D341Med (cell line): ENCODE data around the gene CD99L2.

ENCODE experiments used
- DNase-seq: peaks from one replicate; pipeline ENCODE4 v3.0.0; 2012; ENCODE audit warnings: low spot score

Gene CD99L2, protein sequence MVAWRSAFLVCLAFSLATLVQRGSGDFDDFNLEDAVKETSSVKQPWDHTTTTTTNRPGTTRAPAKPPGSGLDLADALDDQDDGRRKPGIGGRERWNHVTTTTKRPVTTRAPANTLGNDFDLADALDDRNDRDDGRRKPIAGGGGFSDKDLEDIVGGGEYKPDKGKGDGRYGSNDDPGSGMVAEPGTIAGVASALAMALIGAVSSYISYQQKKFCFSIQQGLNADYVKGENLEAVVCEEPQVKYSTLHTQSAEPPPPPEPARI

DNA sequence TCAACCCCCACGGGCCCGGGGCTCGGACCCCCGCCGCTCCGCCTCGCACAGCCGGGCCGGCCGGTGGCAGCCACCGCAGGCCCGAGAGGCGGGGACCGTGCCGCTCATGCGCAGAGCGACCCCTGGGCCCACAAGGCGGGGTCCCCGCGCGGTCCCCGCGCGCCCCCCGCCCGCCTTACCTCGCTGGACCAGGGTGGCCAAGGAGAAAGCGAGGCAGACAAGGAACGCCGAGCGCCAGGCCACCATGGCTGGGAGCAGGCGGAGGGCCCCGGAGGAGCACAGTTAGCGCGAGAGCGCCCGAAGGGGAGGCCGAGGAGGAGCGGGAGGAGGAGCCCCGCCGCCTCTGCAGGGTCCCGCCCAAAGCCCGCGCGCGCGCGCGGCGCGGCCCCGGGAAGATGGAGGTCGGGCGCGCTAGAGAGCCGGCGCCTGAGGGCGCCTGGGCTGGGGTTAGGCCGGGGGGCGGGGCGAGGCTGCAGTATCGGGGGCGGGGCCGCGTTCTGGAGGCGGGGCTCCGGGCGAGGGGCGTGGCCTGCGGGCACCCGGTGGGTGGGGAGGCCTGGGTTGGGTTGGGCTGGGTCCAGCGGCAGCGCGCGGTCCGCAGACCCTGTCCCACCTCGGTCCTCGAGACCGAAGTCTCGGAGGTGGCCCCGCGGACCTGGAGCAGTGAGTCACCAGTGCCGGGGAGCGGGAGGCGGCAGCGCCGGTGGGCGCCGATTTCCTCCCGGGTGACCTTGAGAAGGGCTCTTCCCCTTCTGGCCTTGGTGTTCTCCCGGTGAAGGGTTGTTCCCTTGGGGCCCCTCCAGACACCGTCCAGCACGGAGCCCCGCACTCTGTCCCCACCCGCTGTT is at the start of gene CD99L2:
CD99L2 (minus strand) TSS at position 326 of the 848 bp plus-strand sequence; CDS start at position 246, 80 bp downstream.
- DNase-seq, result peak; percentile 94

DNA sequence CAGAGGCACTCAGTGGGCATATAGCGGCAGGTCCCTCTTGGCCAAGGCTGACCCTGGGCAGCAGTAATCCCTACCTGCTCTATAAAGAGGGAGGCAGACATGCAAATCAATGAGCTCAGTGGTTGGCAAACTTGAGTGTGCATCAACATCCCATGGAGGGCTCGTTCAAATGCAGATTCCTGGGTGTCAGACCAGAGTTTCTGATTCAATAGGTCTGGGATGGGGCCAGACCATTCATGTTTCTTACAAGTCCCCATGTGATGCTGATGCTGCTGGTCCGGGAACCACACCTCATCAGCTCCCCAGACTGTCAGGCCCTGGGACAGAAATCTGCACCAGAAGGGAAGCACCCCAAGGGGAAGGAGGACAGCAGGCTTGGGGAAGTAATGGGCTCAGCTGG is 45.8 kb upstream of the CD99L2 start:
- DNase-seq, result no peak

DNA sequence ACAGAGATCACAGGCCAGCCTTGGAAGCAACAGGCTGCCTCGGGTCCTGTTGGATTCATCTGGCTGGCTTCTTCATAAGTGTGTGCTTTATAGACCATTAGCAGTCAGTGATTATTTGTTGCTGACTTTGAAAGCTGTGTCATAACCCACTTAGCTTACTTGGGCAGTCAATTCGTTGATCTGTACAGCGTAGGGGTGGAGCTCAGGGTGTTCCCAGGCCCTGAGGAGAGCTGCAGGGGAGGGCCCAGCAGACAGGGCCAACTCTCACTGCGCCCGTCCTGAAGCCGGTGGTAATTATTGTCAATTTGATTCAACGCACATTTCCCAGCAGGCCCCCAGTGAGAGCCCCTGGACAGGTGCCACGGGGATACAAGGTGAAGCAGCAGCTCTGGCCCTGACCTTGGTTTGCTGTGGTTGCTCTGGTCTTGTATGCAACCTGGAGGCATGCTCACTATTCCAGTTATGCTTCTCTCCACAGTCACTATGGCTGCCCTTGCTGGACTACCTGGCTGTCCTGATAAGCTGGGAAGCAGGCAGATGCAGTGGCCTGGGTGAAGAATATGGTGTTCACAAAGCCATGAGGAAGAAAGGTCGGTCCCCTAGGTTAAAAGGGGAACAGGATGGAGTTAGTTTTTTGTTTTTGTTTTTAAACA is 44.6 kb upstream of the CD99L2 start:
- no peak for DNase-seq

DNA sequence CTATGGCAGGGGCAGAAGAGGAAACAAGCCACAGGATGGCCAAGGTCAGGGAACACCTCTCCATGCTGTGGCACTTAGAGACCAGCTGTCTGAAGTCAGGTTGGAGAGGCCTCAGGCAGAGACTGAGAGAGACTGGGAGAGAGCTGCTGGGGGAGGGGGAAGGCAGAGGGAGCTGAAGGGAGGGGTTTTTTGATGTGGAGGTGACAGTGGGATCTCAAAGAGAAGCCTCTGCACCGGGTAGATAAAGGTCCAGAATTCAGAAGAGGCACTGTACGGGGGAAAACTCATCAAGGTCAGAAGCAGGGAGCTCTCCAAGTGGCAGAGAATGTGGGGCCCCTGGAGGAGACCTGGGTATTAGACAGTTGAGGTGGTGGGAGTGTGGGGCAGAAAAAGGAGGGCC is 43.1 kb upstream of the CD99L2 start:
- DNase-seq, result no peak

DNA sequence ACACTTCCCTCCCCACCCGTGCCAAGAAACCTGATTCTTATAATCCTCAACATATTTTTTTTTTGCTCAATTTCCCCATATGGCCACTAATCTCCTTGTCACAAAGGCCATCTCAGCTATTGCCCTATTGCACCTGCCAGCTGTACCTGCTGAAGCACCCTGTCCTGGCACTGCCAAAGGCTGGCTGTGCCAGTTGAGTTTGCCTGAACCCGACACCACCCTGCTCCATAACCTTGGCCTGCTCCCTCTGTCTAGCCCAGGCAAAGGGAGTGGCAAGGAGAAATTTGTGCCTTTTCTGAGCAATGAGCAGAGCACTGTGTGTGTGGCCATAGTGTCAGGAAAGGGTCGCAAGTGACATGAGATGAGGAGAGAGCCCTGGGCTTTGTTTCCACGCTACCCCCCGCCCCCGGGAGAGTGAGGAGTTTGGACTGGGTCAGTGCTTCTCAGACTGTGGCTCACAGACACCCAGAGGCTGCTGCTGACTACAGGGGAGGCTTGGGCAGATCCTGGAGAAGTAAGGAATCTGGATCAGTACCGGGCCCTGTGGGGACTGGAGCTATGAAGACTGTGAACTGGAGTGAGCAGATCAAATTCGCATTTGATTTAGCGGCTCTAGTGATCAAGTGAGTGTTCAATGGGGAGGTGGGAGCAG is 42.5 kb upstream of the CD99L2 start:
- no peak for DNase-seq

DNA sequence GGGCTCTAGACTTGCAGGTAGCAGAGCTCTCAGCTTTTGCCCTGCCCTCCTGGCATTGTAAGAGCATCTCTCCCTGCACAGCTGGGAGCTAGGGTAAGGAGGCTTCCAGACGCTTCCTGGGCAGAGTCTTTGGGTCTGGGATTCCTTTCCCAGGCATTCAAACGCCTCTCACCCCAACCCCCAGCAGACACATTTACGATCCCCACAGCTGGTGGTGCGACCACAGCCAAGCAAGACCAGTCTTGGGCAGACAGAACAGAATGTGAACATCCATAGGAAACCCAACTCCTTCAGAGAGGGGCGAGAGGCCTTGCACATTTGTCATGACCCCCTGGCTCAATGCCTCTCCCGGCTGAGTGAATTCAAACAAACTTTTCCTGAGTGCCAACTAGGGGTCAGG is 38.1 kb upstream of the CD99L2 start:
- DNase-seq, result no peak

DNA sequence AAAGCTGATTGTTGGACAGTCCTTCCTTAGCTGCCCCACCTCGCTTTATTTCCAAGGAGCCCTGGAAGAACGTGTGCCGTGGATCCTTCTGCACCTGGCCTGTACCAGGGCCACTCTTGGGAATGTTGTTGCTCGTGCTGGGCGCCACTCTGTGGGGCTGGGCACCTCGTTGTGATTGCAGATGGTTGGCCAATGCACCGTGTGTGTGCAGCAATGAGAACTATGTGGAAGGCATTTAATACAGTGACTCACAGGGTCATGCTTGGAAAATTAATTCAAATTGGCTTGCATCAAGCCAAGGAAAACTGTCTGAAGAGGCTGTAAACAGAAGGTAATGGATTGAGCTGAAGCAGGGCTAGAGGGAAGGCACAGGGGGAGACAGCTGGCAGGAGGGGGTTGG is 37.0 kb upstream of the CD99L2 start:
- no peak for DNase-seq

DNA sequence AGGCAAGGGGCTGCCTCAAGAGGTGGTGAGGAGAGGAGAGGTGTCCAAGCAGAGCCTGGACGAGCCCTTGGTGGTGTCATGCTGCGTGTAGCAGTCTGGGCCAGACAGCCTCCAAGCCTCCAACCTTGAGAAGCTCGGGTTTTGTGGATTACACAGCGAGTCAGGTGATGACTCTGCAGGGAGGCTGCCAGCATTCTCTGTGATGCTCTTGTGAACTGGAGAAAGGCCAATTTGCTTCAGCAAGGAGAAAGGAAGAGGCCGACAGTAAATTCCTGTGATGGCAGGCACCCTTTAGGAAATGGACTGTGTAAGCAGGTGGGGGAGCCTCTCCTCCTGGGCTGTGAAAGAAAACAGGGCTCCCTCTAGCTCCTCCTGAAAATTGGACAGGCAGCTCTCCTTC is 36.0 kb upstream of the CD99L2 start:
- no peak for DNase-seq

DNA sequence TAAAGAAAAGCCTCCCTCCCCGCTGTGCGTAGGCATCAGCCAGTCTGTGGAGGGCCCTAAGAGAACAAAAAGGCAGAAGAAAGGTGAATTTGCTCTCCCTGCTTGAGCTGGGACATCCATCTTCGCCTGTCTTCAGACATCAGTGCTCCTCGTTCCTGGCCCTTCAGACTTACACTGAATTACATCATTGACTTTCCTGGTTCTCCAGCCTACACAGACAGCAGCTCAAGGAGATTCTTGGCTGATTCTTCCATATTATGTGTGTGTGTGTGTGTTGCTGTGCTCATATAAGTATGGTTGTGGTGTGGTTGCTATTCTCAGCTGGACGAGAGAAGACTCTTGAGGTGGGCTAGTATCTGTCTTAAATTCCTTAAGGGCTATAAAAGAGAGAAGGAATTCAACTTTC is 35.5 kb upstream of the CD99L2 start:
- DNase-seq, result no peak

DNA sequence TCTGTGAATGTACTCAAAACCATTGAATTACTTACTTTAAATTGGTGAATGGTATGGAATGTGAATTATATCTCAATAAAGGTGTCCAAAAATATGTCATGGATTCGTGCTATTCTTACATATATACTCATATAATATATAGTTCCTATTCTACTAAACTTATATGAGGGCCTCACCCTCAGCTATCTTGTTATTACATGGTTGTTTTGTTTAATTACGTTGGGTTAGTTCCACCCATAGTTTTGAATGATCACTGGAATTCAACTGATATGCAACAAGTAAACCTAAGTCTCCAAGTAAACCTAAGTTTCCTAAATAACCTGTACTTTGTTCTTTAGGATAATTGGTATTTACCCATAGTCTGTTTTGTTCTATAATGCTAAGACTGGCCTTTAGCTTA is 30.6 kb upstream of the CD99L2 start:
- DNase-seq, result no peak

DNA sequence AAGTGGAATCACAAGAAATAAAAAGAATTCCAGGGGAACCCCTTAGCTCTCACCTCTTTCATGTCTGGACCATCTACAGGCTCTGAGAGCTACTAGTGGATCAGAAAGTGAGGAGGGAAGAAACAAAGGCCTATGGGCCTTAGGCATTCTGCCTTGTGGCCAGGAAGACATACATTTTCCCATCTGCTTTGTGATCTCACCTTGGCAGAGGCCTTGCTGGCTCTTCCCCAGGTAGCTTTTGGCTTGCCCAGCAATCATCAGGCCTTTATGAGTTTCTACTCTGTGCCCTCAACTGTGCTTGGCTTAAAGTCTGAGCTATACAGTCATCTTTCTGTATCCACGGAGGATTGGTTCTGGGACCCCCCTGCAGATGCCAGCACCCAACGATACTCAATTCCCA is 28.3 kb upstream of the CD99L2 start:
- no peak for DNase-seq

DNA sequence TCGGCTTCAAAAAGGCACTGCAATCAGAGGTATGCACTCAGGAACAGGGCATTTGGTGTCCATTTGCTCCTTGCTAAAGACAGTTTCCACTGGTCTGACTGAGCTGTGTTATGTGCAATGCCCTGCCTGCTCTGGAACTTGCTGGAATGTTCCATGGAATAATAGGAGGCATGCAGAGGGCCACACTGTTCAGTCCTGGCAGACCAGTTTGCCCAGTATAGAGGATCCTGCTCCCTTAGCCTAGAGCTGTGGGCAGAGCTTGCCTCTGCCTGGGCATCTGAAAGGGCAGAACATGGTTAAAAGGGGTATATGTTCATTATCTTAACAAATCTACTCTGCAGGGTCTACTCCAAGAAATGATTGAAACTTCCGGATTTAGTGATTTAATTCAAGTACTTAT is 27.8 kb upstream of the CD99L2 start:
- no peak for DNase-seq

DNA sequence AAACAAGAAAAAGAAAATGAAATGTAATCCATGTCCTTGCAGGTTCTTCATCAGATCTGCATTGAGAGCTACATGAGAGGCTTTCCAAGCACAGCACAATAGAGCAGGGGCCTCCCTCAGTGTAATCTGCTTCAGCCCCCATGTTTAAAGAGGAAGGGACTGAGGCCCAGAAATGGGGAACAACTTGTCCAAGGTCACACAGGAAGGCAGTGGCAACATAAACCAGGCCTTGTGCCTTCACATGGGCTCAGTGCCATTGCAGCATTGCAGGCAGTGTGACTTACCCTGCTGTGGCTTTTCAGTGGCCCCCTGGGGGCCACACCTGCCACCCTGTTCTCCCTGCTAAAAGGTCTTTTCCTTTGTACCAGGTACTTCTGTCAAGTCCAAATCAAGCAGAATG is 20.9 kb upstream of the CD99L2 start:
- DNase-seq, result no peak

DNA sequence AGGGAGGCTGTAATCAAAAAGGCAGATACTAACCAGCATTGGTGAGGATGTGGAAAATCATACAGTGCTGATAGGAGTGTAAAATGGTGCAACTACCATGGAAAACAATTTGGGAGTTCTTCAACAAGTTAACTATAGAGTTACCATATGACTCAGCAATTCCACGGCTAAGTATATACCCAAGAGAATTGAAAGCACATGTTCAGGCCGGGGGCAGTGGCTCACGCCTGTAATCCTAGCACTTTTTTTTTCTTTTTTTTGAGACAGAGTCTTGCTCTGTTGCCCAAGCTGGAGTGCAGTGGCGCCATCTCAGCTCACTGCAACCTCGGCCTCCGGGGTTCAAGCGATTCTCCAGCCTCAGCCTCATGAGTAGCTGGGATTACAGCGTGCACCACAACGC is 15.0 kb upstream of the CD99L2 start:
- no peak for DNase-seq

DNA sequence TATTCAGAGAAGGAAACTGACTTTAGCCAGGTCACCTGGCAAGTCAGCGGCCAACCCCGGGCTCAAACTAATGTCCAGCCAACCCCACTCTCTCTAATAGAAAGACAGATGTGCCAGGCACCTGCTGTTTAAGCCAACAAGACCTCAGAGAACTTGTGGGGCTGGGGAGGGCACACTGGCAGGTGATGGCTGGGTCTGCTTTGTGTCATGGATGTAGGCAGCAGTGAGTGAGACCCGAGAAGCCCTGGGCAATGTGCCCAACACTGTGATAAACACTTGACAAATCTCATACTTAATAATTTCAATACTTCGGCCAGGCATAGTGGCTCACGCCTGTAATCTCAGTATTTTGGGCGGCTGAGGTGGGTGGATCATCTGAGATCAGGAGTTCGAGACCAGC is 9.0 kb upstream of the CD99L2 start:
- no peak for DNase-seq

DNA sequence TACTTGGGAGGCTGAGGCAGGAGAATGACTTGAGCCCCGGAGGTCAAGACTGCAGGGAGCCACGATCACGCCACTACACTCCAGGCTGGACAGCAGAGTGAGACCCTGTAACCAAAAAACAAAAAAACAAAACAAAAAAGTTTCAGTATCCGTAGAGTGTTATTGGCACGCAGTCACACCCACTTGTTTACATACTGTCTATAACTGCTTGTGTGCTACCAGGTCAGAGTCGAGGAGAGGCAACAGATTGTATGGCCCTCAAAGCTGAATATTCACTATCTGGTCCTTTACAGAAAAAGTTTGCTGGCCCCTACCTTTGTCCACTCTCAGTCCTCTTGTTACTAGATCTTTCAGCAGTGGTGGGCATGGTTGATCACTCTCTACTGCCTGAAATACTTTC is 8.2 kb upstream of the CD99L2 start:
- DNase-seq, result no peak

DNA sequence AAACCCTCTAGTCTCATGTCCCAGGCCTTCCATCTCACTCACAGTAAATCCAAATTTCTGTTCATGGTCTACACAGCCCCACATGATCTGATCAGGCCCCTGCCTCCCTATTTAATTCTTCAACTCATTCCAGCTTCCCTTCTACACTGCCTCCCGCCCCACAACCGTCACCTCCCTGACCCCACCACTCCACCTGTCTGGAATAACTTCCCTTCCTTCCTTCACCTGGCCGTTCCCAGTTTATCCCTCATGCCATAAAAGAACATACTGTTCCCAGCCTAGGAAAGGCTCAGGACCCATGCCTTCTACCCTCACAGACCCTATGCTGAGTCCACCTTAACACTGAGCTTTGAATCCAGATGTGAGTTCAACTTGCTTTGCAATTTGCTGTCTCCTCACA is 6.8 kb upstream of the CD99L2 start:
- DNase-seq, result no peak

DNA sequence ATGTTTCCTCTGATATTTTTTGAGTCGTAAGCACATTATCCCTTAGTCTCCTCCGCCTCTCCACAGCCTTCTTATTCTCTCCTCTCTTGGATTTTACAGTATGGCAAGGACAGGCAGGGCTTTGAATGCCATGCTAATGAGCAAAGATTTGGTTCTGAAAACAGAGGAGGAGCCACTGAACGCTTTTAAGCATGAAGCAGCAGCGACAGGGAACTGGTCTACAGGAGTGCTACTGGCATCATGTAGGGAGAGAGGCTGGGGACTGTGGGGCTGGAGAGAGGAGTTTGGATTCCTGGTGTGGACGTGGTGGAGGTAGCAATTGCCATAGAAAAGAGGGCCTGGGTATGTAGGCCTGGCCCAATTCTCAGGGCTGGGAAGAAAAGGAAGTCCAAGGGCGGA is 4.6 kb upstream of the CD99L2 start:
- no peak for DNase-seq

DNA sequence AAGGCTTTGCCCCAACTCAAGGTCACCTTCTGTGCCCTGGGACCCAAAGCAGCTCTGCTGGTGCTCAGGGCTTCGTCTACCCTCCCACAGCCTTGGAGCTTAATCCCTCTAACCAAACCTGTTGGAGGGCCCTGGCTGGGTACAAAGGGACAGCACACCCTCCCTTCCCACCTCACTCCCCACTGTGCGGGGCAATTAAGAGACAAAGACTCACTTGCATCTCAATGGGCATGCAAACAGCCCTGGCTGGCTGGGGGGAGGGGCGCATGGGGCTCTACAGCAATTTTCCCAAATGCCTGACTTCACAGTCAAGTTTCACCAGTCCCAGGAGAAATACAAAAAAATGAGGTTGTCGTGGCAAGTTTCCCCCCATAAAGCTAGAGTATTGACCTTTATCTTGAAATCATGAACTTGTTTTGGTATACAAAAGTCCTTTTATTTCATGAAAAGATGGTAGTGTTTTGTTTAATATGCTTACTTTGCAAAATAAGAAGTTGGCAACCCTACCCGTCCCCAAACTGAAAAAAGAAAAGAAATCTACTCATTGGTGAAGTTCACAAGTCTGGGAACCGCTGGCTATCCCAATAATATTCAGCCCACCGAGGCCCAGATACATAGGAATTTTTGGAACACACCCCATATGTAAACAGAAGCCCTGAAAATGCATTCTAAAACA is 4.1 kb upstream of the CD99L2 start:
- DNase-seq, result no peak

DNA sequence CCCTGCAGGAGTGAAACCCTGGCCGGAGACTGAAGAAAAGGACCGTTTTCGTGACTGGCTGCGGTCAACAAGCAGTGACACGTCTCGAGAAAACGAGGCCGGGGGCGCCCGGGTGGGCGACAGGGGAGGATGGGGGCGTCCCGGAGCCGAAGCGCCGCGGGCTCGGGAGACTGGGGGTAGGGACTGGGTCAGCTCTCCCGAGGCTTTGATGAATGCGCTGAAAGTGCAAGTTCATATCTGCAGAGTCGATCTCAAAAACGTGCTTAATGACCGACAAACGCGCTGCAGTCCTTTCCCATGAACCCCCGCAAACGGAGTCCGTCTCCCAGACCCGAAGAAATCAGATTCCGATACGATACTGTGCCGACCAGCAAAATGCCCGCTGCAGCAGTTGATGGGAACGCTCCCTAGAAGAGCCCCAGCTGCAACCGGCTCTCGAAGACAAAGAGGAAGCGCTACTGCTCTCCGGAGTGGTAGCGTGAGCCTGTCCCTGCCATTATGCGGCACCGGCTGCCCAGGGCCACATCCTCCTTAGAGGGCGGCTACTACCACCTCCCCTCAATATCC is 806 bp upstream of the CD99L2 start:
- peak; percentile 26 for DNase-seq

DNA sequence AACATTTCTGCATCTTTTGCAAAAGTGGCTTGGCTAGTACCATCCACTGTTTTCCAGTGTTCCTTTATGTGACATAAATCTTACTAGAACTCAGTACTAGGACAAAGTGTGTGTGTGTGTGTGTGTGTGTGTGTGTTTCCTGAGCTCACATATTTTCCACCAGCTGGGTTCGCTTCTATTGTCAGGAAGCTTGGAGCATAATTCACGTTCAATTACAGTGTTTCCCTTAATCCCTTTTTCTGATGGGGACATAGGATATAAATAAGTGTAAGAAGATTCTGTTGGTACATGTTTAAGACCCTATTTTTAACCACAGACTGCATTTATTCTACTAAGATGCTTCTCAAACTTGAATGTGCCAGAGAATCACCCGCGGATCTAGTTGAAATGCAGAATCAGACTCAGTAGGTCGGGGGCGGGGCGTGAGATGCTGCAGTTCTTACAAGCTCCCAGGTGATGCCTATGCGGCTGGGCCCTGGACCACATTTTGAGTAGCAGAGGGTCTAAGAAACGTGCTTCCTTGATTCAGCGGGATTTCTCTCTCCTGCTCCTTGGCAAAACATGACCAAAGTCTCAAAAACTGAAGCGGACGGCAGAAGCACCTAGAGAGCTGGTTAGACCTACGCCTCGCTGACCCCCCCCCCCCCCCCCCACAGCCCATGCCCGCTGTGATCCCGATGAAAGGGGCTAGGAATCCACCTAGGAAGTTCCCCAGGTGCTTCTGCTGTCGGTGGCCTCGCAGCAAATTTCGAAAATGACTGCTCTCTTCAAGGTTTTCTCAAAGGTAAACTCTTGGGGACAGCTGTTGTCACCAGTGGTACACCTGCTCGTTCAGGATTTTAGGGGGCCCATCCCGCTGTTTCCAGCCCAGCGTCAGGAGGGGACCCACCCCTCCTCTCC is 797 bp downstream of the CD99L2 start:
- DNase-seq, result peak; percentile 18
